HG02973 (cell line): Measurements from ENCODE around the gene ABTB2.
"Not testable (repeated sequence)": the region's sequence is repeated elsewhere in the genome, so short reads cannot be mapped to it uniquely, and the experiment has no call there.

Experiments
- ATAC-seq: cut with Tn5 transposase; IDR thresholded peaks from one replicate; pipeline ENCODE4 v1.9.1; 2021; ENCODE audit warnings: moderate library complexity; ENCODE audit not compliant: unreplicated experiment

Gene ABTB2

DNA sequence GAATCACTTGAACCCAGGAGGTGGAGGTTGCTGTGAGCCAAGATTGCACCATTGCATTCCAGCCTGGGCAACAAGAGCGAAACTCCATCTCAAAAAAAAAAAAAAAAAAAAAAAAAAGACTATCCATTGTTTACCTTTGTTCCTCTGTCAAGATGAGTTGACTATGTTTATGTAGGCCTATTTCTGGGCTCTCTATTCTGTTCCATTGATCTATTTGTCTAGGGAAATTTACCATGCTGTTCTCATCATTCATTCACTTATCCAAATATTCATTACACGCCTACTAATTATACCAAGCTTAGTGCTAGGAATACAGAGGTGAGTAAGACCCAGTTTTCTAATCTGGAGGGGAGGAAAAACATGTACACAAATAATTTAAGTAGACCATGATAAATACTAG, 139.1 kb downstream of the ABTB2 start:
- not testable (repeated sequence) for ATAC-seq

DNA sequence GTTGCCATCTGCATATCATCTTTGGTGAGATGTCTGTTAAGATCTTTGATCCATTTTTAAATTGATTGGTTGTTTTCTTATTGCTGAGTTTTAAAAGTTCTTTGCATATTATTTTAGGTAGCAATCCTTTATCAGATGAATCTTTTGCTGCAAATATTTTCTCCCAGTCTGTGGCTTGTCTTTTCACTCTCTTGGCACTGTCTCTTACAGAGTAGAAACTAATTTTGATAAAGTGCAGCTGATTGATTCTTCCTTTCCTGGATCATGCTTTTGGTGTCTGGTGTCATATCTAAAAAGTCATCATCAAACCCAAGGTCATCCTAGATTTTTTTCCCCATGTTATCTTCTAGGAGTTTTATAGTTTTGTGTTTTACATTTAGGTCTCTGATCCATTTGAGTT, 139.7 kb downstream of the ABTB2 start:
- ATAC-seq = no peak

DNA sequence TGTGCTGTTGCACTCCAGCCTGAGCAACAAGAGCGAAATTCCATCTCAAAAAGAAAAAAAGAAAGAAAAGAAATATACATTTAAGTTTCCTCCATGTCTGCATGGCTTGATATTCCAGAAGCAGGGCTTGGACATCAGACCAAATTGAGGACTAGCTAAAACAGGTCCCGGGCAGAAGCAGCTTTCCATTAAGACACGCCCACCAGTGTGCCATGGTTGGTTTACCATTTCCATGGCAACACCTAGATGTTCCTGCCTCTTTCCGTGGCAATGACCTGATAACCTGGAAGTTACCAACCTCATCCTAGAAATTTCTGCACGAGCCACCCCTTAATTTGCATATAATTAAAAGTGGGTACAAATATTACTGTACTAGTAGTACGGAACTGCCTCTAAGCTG, 141.1 kb downstream of the ABTB2 start:
- ATAC-seq = no peak

DNA sequence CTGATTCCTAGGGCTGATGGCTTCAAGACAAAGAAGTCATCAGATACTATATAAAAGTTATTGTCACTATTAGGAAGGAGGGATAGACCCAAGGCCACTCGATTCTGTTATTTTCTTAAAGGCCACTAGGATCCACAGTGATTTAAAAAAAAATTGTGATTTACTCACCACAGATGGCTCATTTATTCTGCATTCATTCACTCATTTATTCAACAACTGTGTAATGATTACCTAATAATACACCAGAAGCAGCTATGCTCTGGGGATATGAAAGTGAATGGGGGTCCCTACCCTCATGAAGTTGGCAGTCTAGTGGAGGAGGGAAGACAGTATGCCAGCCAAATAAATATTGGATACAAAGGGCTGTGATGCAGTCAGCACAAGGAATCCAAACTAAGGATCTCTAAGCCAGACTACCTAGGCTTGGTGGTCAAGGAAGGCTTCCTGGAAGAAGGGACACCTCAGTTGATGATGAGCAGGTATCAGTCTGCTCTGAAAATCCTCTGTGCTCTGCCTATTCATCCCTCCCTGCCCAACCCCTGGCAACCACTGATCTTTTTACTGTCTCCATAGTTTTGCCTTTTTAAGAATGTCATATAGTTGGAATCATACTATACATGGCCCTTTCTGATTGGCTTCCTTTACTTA, 141.9 kb downstream of the ABTB2 start:
- no peak for ATAC-seq

DNA sequence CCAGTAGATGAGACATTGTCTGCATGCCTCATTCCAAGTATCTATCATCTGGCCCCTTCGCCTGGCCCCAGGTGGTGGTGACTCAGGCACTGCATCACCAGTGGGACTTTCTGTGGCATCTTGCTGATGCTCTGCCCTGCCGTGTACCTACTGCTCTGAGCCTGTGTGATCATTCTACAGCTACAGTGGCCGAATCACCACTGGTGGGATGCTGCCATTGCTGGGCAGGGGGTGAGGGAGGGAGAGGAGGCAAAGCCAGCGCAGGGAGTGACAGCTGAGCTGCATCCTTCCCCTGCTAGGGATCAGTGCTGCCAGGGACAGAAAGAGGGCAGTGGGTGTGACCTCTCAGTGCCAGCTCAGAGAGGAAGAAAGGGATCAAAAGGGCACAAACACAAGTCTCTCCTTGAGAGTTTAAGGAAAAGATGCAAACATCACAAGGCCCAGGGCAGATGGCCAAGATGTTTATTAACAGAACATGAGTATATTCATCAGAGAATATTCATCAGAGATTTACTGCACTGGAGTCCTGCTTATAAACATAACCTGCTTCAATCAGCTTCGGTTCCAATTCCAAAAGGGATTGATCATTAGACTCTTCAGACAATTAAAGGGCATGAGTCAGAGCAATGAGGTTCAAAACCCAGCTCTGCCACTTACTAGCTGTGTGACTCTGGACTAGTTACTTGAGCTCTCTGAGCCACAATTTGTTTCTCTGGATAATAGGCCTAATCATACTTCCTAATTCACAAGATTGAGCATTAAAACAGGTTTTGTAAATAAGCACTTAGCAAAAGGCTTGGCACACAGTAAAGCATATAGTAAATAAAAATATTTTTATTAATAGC, 142.6 kb downstream of the ABTB2 start:
- ATAC-seq = no peak

DNA sequence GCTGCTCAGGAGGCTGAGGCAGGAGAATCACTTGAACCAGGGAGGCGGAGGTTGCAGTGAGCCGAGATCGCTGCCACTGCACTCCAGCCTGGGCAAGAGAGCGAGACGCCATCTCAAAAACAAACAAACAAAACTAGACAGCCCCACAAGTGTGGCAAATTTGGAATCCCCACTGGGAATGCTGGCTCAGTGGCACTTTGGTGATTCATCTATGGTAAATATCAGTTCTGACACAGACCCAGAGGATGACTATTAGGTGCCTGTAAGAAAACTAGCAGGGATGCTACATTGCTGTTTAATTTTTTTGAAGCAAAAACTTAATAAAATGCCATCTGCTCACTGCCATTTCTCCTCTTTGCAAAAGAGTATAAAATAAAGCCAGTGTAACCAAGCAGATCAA, 144.4 kb downstream of the ABTB2 start:
- ATAC-seq = no peak

DNA sequence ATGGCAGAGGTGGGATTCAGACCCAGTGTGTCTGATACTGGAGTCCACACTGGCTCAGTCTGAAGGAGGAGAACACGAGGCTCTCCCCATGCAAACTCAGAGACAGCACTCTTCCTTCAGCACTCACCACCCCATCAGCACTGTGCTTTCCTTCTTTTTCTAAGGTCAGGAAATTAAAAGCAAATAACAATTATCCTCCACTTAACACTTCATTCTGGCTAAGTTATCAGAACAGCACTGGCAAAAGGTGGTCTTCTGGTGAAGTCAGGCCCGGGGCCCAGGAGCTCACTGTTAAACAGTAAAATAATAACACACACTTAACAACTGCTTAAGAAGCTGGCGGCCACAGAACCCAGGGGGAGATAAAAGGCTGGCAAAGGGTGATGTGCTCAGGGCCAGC, 145.2 kb downstream of the ABTB2 start:
- no peak for ATAC-seq

- ATAC-seq = no peak
Observed at GRCh38 chr11:34209809-34210208, 148.0 kb downstream of the ABTB2 start.

- ATAC-seq = no peak
Observed at GRCh38 chr11:34208266-34209135, 149.3 kb downstream of the ABTB2 start.

DNA sequence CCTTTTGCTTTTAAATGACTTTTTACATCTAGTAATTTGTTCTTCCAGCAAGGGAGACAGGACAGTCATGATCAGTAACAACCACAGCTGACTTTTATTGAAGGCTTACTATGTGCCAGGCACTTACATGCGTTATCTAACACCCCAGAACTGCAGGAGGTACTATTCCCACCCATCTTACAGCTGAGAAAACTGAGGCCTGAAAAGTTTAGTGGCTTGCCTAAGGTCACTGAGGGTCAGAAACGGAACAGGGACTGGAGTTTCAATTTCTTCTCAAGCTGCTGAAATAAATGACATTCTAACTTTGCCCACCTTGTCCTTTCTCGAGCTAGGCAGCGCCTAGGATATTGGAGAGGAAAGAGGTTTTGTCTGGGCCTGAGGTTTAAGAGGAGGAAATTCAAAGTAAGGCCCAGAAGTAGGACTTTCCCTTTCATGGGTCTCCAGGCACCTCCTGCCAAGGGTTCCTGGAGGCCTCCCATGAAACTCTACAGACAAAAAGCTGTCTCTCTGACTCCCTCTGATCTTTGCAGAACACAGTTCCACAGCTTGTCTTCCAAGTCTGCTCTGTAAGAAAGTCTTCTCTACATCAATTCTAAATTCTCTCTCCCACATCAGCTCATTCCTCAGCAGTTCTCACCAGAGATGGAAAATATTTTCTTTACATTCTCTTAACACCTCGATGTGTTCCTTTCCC, 150.2 kb downstream of the ABTB2 start:
- ATAC-seq = no peak

- no peak for ATAC-seq
Observed at GRCh38 chr11:34206407-34207300, 151.2 kb downstream of the ABTB2 start.

DNA sequence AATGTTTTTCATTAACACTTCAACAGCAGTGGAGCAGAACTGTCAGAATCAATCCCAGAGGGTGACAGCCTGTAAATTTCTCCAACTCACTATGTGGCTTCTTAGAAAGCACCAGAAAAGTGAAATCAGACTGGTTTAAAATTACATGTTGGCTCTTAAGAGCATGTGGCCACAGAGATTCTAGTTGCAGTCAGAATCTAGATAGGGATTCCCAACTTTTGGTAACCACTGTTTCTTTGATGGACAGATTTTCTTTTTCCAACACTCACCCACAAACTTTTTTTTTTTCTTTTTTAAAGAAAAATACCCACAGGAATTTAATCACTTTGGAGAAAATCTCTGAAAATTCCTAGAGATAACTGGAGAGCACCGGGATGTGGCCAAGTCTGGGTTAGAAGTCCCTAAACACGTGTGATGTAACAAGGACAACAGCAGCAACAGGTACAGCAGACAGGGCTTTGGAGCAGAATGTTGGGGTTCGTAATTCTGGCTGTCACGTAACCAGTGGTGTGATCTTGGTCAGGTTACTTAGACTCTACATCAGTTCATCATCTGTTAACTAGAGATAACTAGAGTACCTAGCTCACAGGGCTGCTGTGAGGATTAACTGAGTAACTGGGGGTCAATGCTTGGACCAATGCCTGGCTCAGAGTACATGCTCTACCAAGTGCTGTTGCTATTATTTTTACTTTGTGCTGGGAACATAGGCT, 152.3 kb downstream of the ABTB2 start:
- ATAC-seq = no peak

DNA sequence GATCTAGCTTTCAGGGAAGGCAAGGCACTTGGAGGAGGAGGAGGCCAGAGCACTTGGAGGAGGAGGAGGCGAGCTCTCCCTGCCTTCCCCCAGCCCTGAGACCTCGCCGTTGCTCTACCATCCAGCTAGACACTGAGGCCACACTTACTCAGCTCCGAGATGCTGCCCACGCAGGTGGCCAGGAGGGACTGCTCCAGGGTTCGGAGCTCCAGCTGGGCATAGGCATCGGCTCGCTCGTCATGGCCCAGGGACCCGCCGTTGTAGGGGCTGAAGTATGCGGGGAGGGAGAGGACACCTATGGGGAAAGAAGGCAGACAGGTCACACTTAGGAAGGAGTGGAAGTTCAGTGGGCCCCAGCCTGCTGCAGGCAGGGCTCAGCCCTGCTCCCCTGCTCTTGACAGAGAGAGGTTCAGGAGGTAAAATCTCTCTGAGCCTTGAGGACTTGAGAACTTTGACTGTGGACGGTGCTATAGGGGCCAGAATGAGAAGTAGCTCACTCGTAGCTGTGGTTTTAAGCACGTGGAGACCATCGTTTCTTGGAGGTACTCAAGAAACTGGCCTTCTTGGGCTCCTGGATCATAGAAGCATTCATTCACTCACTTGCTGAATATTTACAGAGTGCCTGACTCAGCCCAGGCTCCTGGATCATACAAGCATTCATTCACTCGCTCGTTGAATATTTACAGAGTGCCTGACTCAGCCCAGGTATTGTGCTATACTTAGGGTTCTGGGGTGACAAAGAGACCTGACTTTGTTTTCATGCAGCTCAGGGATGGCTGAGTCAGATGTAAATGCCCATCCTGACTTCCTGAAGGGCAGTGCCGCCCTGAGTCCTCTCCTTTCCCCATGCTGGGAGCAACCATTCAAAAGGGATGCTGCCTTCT, 153.2 kb downstream of the ABTB2 start:
- ATAC-seq = no peak

DNA sequence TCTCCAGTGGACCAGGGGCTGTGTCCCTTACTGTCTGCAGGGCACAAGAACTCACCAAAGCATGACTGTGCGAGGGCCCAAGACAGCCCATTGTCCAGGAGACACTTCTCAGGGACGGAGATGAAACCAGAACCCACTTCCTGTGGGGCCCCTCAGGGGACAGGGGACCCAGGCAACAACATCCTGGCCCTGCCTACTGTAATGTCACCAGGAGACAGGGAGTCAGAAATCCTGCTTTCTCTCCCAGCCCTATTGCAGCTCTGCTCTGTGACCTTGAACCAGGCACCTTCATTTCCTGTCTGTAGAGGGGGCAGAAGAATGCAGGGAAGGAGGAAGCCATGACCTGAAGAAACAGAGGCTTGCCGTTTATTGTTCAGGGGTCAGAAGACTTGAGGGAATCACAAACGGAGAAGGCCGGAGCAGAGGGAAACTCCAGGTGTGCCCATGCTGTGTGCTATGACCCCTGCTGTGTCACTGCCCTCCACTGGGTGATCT, 154.4 kb downstream of the ABTB2 start:
- ATAC-seq = no peak

DNA sequence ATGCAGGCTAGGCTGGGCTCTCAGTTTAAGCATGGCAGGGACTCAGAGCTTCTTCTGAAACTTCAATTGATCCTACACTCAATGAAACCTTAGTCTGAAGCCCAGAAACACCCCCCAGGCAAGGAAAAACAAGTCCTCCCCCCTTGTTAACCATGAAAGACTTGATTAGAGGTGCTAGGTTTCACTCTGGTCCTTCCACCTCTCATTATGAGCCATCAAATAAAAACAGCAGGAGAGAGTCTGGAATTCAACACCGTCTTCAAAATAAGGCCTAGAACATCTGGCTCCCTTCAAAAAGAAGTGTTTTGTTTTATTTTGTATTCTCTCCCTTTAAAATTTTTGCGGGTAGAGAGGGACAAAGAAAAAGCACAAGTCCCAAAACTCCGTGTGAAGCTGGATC, 156.7 kb downstream of the ABTB2 start:
- ATAC-seq = no peak

GRCh38 chr11:34199525-34199924, 158.3 kb downstream of the ABTB2 start:
- no peak for ATAC-seq

GRCh38 chr11:34198523-34198922, 159.3 kb downstream of the ABTB2 start:
- ATAC-seq = no peak

- no peak for ATAC-seq
Observed at GRCh38 chr11:34197256-34197655, 160.6 kb downstream of the ABTB2 start.
